GM21825 (cell line): Measurements from ENCODE around the gene CUZD1.
"Not testable (repeated sequence)": the region's sequence is repeated elsewhere in the genome, so short reads cannot be mapped to it uniquely, and the experiment has no call there.

Source experiments
- ATAC-seq: cut with Tn5 transposase; IDR thresholded peaks from one replicate; pipeline ENCODE4 v1.9.1; 2021; ENCODE audit warnings: mild to moderate bottlenecking, moderate library complexity; ENCODE audit not compliant: unreplicated experiment

The CUZD1 gene

GRCh38 chr10:122845783-122846332, at the start of gene CUZD1:
Gene CUZD1, minus strand, starts transcription at chr10:122845857. Its CDS starts 14 bp downstream, at chr10:122845843.
- ATAC-seq = no peak

GRCh38 chr10:122894261-122894944, 48.7 kb upstream of the CUZD1 start:
- no peak for ATAC-seq

GRCh38 chr10:122884166-122884565, 38.5 kb upstream of the CUZD1 start:
- no peak for ATAC-seq

- no peak for ATAC-seq
Observed at GRCh38 chr10:122882766-122883165, 37.1 kb upstream of the CUZD1 start.

- peak; percentile 69 for ATAC-seq
Observed at GRCh38 chr10:122879339-122880273, 33.9 kb upstream of the CUZD1 start, which contains the start of gene FAM24B. Gene FAM24B, minus strand, starts transcription at chr10:122879581. Its CDS starts 29,066 bp downstream, at chr10:122850515.

GRCh38 chr10:122878799-122879338, 33.2 kb upstream of the CUZD1 start:
- peak; percentile 18 for ATAC-seq

- ATAC-seq = no peak
Observed at GRCh38 chr10:122877264-122877663, 31.6 kb upstream of the CUZD1 start.

- no peak for ATAC-seq
Observed at GRCh38 chr10:122876467-122876855, 30.8 kb upstream of the CUZD1 start.

GRCh38 chr10:122875843-122876466, 30.3 kb upstream of the CUZD1 start:
- ATAC-seq = no peak

- not testable (repeated sequence) for ATAC-seq
Observed at GRCh38 chr10:122871947-122872346, 26.3 kb upstream of the CUZD1 start.

GRCh38 chr10:122868768-122869167, 23.1 kb upstream of the CUZD1 start:
- not testable (repeated sequence) for ATAC-seq

GRCh38 chr10:122866757-122867482, 21.3 kb upstream of the CUZD1 start:
- ATAC-seq = not testable (repeated sequence)

- no peak for ATAC-seq
Observed at GRCh38 chr10:122864901-122865300, 19.2 kb upstream of the CUZD1 start.

- ATAC-seq = no peak
Observed at GRCh38 chr10:122864194-122864592, 18.5 kb upstream of the CUZD1 start.

GRCh38 chr10:122863216-122864193, 17.8 kb upstream of the CUZD1 start:
- no peak for ATAC-seq

- ATAC-seq = no peak
Observed at GRCh38 chr10:122861711-122862161, 16.1 kb upstream of the CUZD1 start.

GRCh38 chr10:122859527-122859926, 13.9 kb upstream of the CUZD1 start:
- ATAC-seq = no peak

GRCh38 chr10:122858042-122858441, 12.4 kb upstream of the CUZD1 start:
- not testable (repeated sequence) for ATAC-seq

- no peak for ATAC-seq
Observed at GRCh38 chr10:122856902-122857301, 11.2 kb upstream of the CUZD1 start.
